Mesenchymal stem cell (in vitro differentiated cells and primary cell): Measurements from ENCODE around the gene NOL4L.

Source experiments
- DNase-seq: peaks from one replicate; pipeline ENCODE4 v3.0.0-alpha.2; 2013
- H2AFZ ChIP-seq: one replicate; pipeline ENCODE4 v1.6.1; 2013; ENCODE audit warnings: low read depth, mild to moderate bottlenecking, control low read depth, inconsistent platforms, low read length, moderate library complexity
- H2AK5ac ChIP-seq: 2 replicates; pipeline ENCODE4 v1.6.1; 2013; ENCODE audit warnings: low read length, moderate library complexity, mild to moderate bottlenecking, inconsistent platforms; ENCODE audit not compliant: severe bottlenecking
- H2BK120ac ChIP-seq: one replicate; pipeline ENCODE4 v1.6.1; 2013; ENCODE audit warnings: low read depth, mild to moderate bottlenecking, inconsistent platforms, low read length, moderate library complexity
- H2BK12ac ChIP-seq, 2 experiments: one replicate each; pipeline ENCODE4 v1.6.1; 2013; ENCODE audit warnings: inconsistent platforms in 2 of 2, low read length in 2 of 2, mild to moderate bottlenecking in 2 of 2, moderate library complexity in 2 of 2, control low read depth in 1 of 2
- H2BK15ac ChIP-seq: one replicate; pipeline ENCODE4 v1.6.1; 2013; ENCODE audit warnings: mild to moderate bottlenecking, low read depth, inconsistent platforms; ENCODE audit not compliant: poor library complexity, severe bottlenecking
- H2BK5ac ChIP-seq: 2 replicates; pipeline ENCODE4 v1.6.1; 2013; ENCODE audit warnings: low read depth, mild to moderate bottlenecking, low read length, control low read depth, inconsistent platforms; ENCODE audit not compliant: poor library complexity, severe bottlenecking
- H3K14ac ChIP-seq, 2 experiments: one replicate each; pipeline ENCODE4 v1.6.1; 2013; ENCODE audit warnings: inconsistent platforms in 2 of 2, low read length in 2 of 2, control low read depth in 1 of 2, mild to moderate bottlenecking in 1 of 2, moderate library complexity in 1 of 2
- H3K18ac ChIP-seq, 2 experiments: one replicate each; pipeline ENCODE4 v1.6.1; 2013; ENCODE audit warnings: inconsistent platforms in 2 of 2, low read length in 2 of 2, control low read depth in 1 of 2, low read depth in 1 of 2, mild to moderate bottlenecking in 1 of 2
- H3K23ac ChIP-seq, 2 experiments: one replicate each; pipeline ENCODE4 v1.6.1; 2013; ENCODE audit warnings: inconsistent platforms in 2 of 2, low read length in 2 of 2, mild to moderate bottlenecking in 2 of 2, moderate library complexity in 2 of 2, control low read depth in 1 of 2
- H3K27ac ChIP-seq: 2 replicates; pipeline ENCODE4 v1.5.1; 2013; ENCODE audit warnings: mild to moderate bottlenecking, moderate library complexity, low read length, control low read depth, inconsistent platforms; ENCODE audit not compliant: poor library complexity, severe bottlenecking
- H3K27me3 ChIP-seq, 2 experiments: 2 replicates each; pipeline versions ENCODE4 v1.6.1 to v1.7.0; 2013; ENCODE audit warnings: low read length in 2 of 2, mild to moderate bottlenecking in 2 of 2, moderate library complexity in 2 of 2, control low read depth in 1 of 2, inconsistent platforms in 1 of 2; ENCODE audit not compliant: control insufficient read depth in 1 of 2, insufficient read depth in 1 of 2
- H3K36me3 ChIP-seq, 2 experiments: 2 replicates each; pipeline versions ENCODE4 v1.6.1 to v1.7.0; 2013; ENCODE audit warnings: low read length in 2 of 2, control low read depth in 1 of 2, inconsistent platforms in 1 of 2, low read depth in 1 of 2, mild to moderate bottlenecking in 1 of 2; ENCODE audit not compliant: insufficient read depth in 2 of 2, control insufficient read depth in 1 of 2
- H3K4ac ChIP-seq, 2 experiments: one replicate each; pipeline ENCODE4 v1.6.1; 2013; ENCODE audit warnings: inconsistent platforms in 2 of 2, low read length in 2 of 2, mild to moderate bottlenecking in 2 of 2, moderate library complexity in 2 of 2, control low read depth in 1 of 2, low read depth in 1 of 2
- H3K4me1 ChIP-seq: 2 replicates; pipeline ENCODE4 v1.6.1; 2013; ENCODE audit warnings: low read depth, low read length, control low read depth; ENCODE audit not compliant: control insufficient read depth, insufficient read depth
- H3K4me2 ChIP-seq: 2 replicates; pipeline ENCODE4 v1.6.1; 2013; ENCODE audit warnings: low read length, mild to moderate bottlenecking, inconsistent platforms; ENCODE audit not compliant: poor library complexity, severe bottlenecking
- H3K4me3 ChIP-seq, 2 experiments: 2 replicates each; pipeline versions ENCODE4 v1.5.1 to v1.7.0; 2013; ENCODE audit warnings: low read length in 2 of 2, mild to moderate bottlenecking in 2 of 2, control low read depth in 1 of 2, low read depth in 1 of 2; ENCODE audit not compliant: insufficient read depth in 1 of 2
- H3K79me1 ChIP-seq: replicated peaks from 2 replicates; pipeline ENCODE4 v1.6.1; 2013; ENCODE audit warnings: mild to moderate bottlenecking, control low read depth, low read length, inconsistent platforms; ENCODE audit not compliant: poor library complexity, severe bottlenecking
- H3K9ac ChIP-seq: 2 replicates; pipeline ENCODE4 v1.7.0; 2013; ENCODE audit warnings: mild to moderate bottlenecking, low read length, moderate library complexity
- H3K9me3 ChIP-seq: 2 replicates; pipeline ENCODE4 v1.7.0; 2013; ENCODE audit warnings: mild to moderate bottlenecking, low read length; ENCODE audit not compliant: control insufficient read depth
- H4K8ac ChIP-seq: one replicate; pipeline ENCODE4 v1.6.1; 2013; ENCODE audit warnings: inconsistent platforms, mild to moderate bottlenecking, low read length, moderate library complexity
- H4K91ac ChIP-seq: one replicate; pipeline ENCODE4 v1.6.1; 2013; ENCODE audit warnings: mild to moderate bottlenecking, low read length, inconsistent platforms
- WGBS: methylation state at CpG from one replicate; pipeline ENCODE4 v1.1.7; 2013; ENCODE audit warnings: mixed read lengths; 5-methylcytosine and 5-hydroxymethylcytosine counted together

NOL4L gene

GRCh38 chr20:32482143-32482441 lies 103.0 kb downstream of the NOL4L start:
- no peak overlapping the region for H2BK12ac ChIP-seq
- peaks cover 39% of the 10 kb centered on the region for H3K4me1 ChIP-seq
- H3K14ac ChIP-seq, result no peak overlapping the region
- no peak overlapping the region for H4K91ac ChIP-seq
- 2% methylated on average over 8 of the region's 9 CpGs for WGBS
- H2BK15ac ChIP-seq, result no peak overlapping the region
- no peak for DNase-seq
- no peak overlapping the region for H3K23ac ChIP-seq
- H2BK120ac ChIP-seq, result no peak overlapping the region
- no peak overlapping the region for H4K8ac ChIP-seq
- H3K27me3 ChIP-seq, result no peaks in the 10 kb centered on the region
- peaks cover 5% of the 10 kb centered on the region for H3K79me1 ChIP-seq
- H3K9ac ChIP-seq, result peak overlapping the region; percentile 66
- peak overlapping the region; percentile 80 to 83 for H3K4me3 ChIP-seq
- H3K36me3 ChIP-seq, result peaks cover 0 to 2% of the 10 kb centered on the region in 2 experiments
- peak overlapping the region; percentile 75 for H3K27ac ChIP-seq
- H3K4ac ChIP-seq, result peak overlapping the region in 1 of 2 experiments; percentile 71
- no peak overlapping the region for H2BK5ac ChIP-seq
- no peak overlapping the region for H2AFZ ChIP-seq
- no peaks in the 10 kb centered on the region for H3K9me3 ChIP-seq
- peak overlapping the region; percentile 73 for H3K4me2 ChIP-seq
- no peak overlapping the region for H2AK5ac ChIP-seq
- H3K18ac ChIP-seq, result peak overlapping the region; percentile 73 to 92

GRCh38 chr20:32481311-32482142 lies 103.6 kb downstream of the NOL4L start:
- Histone ChIP-seq H3K4ac (peak overlapping the region in 1 of 2 experiments; percentile 30), H2AFZ (no peak overlapping the region), H3K14ac (no peak overlapping the region), H3K9ac (peak overlapping the region; percentile 66), H2BK120ac (peak overlapping the region; percentile 27), H2BK15ac (no peak overlapping the region), H3K23ac (no peak overlapping the region), H3K27ac (peak overlapping the region; percentile 75), H3K79me1 (peaks cover 5% of the 10 kb centered on the region), H3K4me1 (peaks cover 44% of the 10 kb centered on the region), H2BK5ac (no peak overlapping the region), H3K4me2 (peak overlapping the region; percentile 73), H3K4me3 (peak overlapping the region in 1 of 2 experiments; percentile 80), H3K36me3 (peaks cover 0 to 6% of the 10 kb centered on the region in 2 experiments), H3K27me3 (no peaks in the 10 kb centered on the region), H2BK12ac (no peak overlapping the region), H4K8ac (no peak overlapping the region), H2AK5ac (no peak overlapping the region), H4K91ac (no peak overlapping the region), H3K9me3 (no peaks in the 10 kb centered on the region), H3K18ac (no peak overlapping the region)
- 17% methylated on average over 9 of the region's 13 CpGs for WGBS
- peak; percentile 71 for DNase-seq

- no peaks in the 10 kb centered on the region for H3K27me3 ChIP-seq
- DNase-seq, result peak; percentile 71
- H2BK120ac ChIP-seq, result no peak overlapping the region
- peaks cover 2% of the 10 kb centered on the region for H3K79me1 ChIP-seq
- peaks cover 53% of the 10 kb centered on the region for H3K4me1 ChIP-seq
- no peaks in the 10 kb centered on the region for H3K9me3 ChIP-seq
- peak overlapping the region in 1 of 2 experiments; percentile 51 for H3K4me3 ChIP-seq
- no peak overlapping the region for H2AK5ac ChIP-seq
- no peak overlapping the region for H4K8ac ChIP-seq
- no peak overlapping the region for H2BK5ac ChIP-seq
- H2AFZ ChIP-seq, result no peak overlapping the region
- no peak overlapping the region for H3K23ac ChIP-seq
- H3K27ac ChIP-seq, result peak overlapping the region; percentile 47
- H3K14ac ChIP-seq, result peak overlapping the region in 1 of 2 experiments; percentile 68
- peak overlapping the region; percentile 72 for H3K4me2 ChIP-seq
- H2BK12ac ChIP-seq, result peak overlapping the region in 1 of 2 experiments; percentile 2
- no peak overlapping the region for H2BK15ac ChIP-seq
- peak overlapping the region in 1 of 2 experiments; percentile 30 for H3K4ac ChIP-seq
- H3K9ac ChIP-seq, result peak overlapping the region; percentile 0
- 68% methylated on average over 12 of the region's 12 CpGs for WGBS
- peak overlapping the region; percentile 3 for H4K91ac ChIP-seq
- H3K18ac ChIP-seq, result no peak overlapping the region
- peaks cover 0 to 6% of the 10 kb centered on the region in 2 experiments for H3K36me3 ChIP-seq
These were observed 104.5 kb downstream of the NOL4L start for GRCh38 chr20:32480371-32481241.

GRCh38 chr20:32479697-32480171 lies 105.4 kb downstream of the NOL4L start:
- H4K8ac ChIP-seq, result no peak overlapping the region
- H3K23ac ChIP-seq, result peak overlapping the region in 1 of 2 experiments; percentile 78
- no peak overlapping the region for H3K4me2 ChIP-seq
- no peak for DNase-seq
- WGBS, result 56% methylated on average over 2 of the region's 2 CpGs
- H2BK12ac ChIP-seq, result no peak overlapping the region
- H3K9ac ChIP-seq, result no peak overlapping the region
- no peak overlapping the region for H3K4me3 ChIP-seq
- no peak overlapping the region for H2BK5ac ChIP-seq
- peaks cover 56% of the 10 kb centered on the region for H3K4me1 ChIP-seq
- H3K18ac ChIP-seq, result peak overlapping the region; percentile 8 to 56
- no peaks in the 10 kb centered on the region for H3K9me3 ChIP-seq
- H2AFZ ChIP-seq, result no peak overlapping the region
- H4K91ac ChIP-seq, result no peak overlapping the region
- peak overlapping the region; percentile 56 for H2AK5ac ChIP-seq
- H2BK15ac ChIP-seq, result no peak overlapping the region
- no peak overlapping the region for H3K4ac ChIP-seq
- no peaks in the 10 kb centered on the region for H3K27me3 ChIP-seq
- peaks cover 2% of the 10 kb centered on the region for H3K79me1 ChIP-seq
- no peak overlapping the region for H3K14ac ChIP-seq
- peaks cover 0 to 6% of the 10 kb centered on the region in 2 experiments for H3K36me3 ChIP-seq
- no peak overlapping the region for H2BK120ac ChIP-seq
- H3K27ac ChIP-seq, result no peak overlapping the region
